SK-N-MC (cell line): ENCODE measurements around the gene SEC31B.

Experiments
- DNase-seq: peaks from one replicate; pipeline ENCODE4 v3.0.0-alpha.2; 2011; ENCODE audit warnings: low read depth, low spot score
- H3K27ac ChIP-seq: fragments of 200-600 bp; sonication (generic); 2 replicates; pipeline ENCODE4 v1.5.1; 2016; ENCODE audit warnings: mixed run types
- H3K36me3 ChIP-seq: fragments of 200-600 bp; sonication (generic); 2 replicates; pipeline ENCODE4 v1.6.1; 2017; ENCODE audit warnings: antibody characterized with exemption, low read length, mixed read lengths; ENCODE audit not compliant: insufficient read depth
- H3K4me3 ChIP-seq: fragments of 200-600 bp; sonication (generic); 2 replicates; pipeline ENCODE4 v1.5.1; 2016
- H3K9ac ChIP-seq: fragments of 200-600 bp; sonication (generic); 2 replicates; pipeline ENCODE4 v1.8.0; 2017; ENCODE audit warnings: mixed run types, mixed read lengths; ENCODE audit not compliant: insufficient read length
- H3K9me3 ChIP-seq: fragments of 200-600 bp; sonication (generic); 2 replicates; pipeline ENCODE4 v1.6.1; 2017; ENCODE audit warnings: low read depth, mild to moderate bottlenecking, antibody characterized with exemption, low read length, moderate library complexity, mixed read lengths
- EZH2 ChIP-seq: fragments of 200-600 bp; sonication (generic); IDR thresholded peaks from one replicate; pipeline ENCODE4 v1.6.1; 2017; ENCODE audit warnings: antibody characterized with exemption
- FOXP2 ChIP-seq: optimal IDR thresholded peaks from 2 replicates; pipeline ENCODE3; 2011; ENCODE audit warnings: mild to moderate bottlenecking, moderate library complexity; ENCODE audit not compliant: insufficient read depth; ENCODE audit errors: extremely low read length, control extremely low read depth
- POLR2AphosphoS5 ChIP-seq: IDR thresholded peaks from 2 replicates; pipeline ENCODE4 v1.6.1; 2012; ENCODE audit warnings: mild to moderate bottlenecking, low read depth, low read length, borderline replicate concordance

SEC31B gene

DNA sequence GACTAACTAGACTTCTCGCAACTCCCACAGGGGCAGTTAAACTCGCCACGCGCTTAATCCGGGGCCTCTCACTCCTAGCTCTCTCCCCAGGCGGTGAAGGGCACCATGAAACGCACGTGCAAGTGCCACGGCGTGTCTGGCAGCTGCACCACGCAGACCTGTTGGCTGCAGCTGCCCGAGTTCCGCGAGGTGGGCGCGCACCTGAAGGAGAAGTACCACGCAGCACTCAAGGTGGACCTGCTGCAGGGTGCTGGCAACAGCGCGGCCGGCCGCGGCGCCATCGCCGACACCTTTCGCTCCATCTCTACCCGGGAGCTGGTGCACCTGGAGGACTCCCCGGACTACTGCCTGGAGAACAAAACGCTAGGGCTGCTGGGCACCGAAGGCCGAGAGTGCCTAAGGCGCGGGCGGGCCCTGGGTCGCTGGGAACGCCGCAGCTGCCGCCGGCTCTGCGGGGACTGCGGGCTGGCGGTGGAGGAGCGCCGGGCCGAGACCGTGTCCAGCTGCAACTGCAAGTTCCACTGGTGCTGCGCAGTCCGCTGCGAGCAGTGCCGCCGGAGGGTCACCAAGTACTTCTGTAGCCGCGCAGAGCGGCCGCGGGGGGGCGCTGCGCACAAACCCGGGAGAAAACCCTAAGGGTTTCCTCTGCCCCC is 37.4 kb downstream of the SEC31B start:
- TF ChIP-seq POLR2AphosphoS5 (no peak), EZH2 (no peak), FOXP2 (no peak)
- no peak overlapping the region for H3K9ac ChIP-seq
- no peaks in the 10 kb centered on the region for H3K36me3 ChIP-seq
- DNase-seq, result no peak
- H3K27ac ChIP-seq, result no peak overlapping the region
- H3K4me3 ChIP-seq, result peak overlapping the region; percentile 63
- H3K9me3 ChIP-seq, result no peaks in the 10 kb centered on the region

DNA sequence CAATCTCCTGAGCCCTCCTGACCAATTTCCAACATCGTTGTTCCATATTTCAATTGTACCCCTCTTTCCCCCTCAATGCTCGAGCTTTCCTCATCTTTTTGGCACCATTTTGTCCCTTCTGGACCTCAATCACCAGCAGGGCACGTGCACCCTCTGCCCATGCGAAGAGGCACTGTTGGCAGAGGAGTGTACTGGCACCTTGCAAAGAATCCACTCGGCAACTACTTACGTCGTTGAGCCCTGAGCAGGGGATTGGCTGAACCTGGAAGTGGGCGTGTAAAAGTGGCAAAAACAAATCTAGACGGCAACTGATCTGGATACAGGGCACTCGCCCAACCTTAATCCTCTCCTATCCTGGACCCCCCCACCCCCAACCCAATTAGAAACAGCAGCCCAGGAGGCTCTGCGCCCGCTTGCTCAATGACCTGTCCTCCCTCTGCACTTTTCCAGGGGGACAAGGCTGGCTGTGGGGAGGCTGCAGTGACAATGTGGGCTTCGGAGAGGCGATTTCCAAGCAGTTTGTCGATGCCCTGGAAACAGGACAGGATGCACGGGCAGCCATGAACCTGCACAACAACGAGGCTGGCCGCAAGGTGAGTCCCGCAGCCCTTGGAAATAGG is 38.1 kb downstream of the SEC31B start:
- Histone ChIP-seq H3K27ac (no peak overlapping the region), H3K9me3 (no peaks in the 10 kb centered on the region), H3K36me3 (no peaks in the 10 kb centered on the region), H3K4me3 (peak overlapping the region; percentile 63), H3K9ac (no peak overlapping the region)
- DNase-seq, result peak; percentile 34
- TF ChIP-seq POLR2AphosphoS5, result no peak

DNA sequence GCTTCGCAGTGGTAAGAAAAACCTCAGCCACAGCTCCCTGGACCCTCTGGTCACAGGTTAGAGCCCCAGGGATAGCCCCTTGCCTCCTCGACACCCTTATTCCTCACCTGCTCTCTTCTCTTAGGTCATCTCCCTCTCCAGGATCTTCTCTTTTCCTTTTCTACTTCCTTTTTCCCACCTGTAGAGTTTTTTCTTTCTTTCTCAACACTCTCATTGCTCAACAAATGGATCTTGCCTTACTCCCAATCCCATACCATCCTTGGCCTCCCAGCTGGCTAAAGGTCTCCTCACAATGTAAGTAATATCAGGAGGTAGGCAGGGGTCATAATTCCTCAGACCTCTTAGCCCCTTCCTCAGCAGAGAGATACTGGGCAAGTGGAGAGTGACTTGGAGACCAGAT is 39.7 kb downstream of the SEC31B start:
- no peak overlapping the region for H3K9ac ChIP-seq
- no peaks in the 10 kb centered on the region for H3K36me3 ChIP-seq
- no peak overlapping the region for H3K27ac ChIP-seq
- H3K9me3 ChIP-seq, result no peaks in the 10 kb centered on the region
- no peak overlapping the region for H3K4me3 ChIP-seq
- no peak for TF ChIP-seq FOXP2
- TF ChIP-seq POLR2AphosphoS5, result no peak
- no peak for TF ChIP-seq EZH2
- no peak for DNase-seq

DNA sequence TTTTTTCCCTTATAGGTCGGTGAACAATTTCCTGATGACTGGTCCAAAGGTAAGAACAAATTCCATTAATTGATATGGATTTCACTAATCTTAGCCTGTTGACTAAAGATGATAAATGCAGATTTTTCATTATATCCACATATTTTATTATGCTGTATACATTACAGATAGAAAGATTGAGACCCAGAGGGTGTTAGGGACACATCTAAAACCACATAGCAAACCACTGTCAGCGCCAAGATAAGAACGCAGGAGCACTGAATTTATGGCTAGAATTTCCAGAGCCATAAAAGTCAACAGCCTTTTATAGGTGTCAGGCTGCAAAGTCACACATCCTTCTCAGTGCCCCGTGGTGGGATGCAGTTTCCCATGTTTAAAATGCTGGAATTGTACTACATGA is 40.6 kb downstream of the SEC31B start:
- no peak for DNase-seq
- no peak overlapping the region for H3K4me3 ChIP-seq
- no peak overlapping the region for H3K9ac ChIP-seq
- TF ChIP-seq FOXP2, result no peak
- no peak for TF ChIP-seq POLR2AphosphoS5
- TF ChIP-seq EZH2, result no peak
- no peaks in the 10 kb centered on the region for H3K9me3 ChIP-seq
- no peaks in the 10 kb centered on the region for H3K36me3 ChIP-seq
- H3K27ac ChIP-seq, result no peak overlapping the region

DNA sequence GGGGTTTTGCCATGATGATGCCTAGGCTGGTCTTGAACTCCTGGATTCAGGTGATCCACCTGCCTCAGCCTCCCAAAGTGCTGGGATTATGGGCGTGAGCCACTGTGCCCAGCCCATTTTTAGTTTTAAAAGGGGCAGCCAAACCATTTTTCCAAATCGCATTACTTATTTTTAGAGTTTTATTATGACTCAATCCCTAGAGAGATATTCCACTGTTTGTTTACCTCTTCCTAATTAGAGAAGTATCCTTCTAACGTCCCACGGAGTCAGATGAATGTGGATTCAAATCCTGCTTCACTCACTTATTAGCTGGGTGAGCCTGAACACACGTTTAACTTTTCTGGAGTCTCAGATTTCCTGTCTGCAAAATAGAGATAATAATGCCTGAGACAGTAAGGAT is 41.7 kb downstream of the SEC31B start:
- Histone ChIP-seq H3K27ac (no peak overlapping the region), H3K36me3 (no peaks in the 10 kb centered on the region), H3K4me3 (no peak overlapping the region), H3K9me3 (no peaks in the 10 kb centered on the region), H3K9ac (no peak overlapping the region)
- no peak for TF ChIP-seq POLR2AphosphoS5
- TF ChIP-seq EZH2, result no peak
- no peak for TF ChIP-seq FOXP2
- DNase-seq, result no peak

DNA sequence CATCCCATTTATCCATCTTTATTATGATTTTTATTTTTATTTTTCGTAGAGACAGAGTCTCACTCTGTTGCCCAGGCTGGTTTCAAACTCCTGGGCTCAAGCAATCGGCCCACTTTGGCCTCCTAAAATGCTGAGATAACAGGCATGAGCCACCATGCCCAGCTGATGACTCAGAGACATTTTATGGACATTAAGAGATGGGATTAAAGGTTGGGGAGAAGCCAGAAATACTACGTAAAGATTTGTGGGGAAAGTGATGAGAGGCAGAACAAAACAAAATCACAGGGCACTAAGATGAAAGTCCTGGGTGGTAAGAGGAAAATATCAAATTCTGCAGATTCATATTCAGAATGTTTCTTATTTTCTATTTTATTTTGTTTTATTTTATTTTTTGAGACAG is 49.3 kb downstream of the SEC31B start:
- no peak overlapping the region for H3K4me3 ChIP-seq
- H3K36me3 ChIP-seq, result no peaks in the 10 kb centered on the region
- H3K9ac ChIP-seq, result no peak overlapping the region
- TF ChIP-seq POLR2AphosphoS5, result no peak
- no peak for TF ChIP-seq EZH2
- TF ChIP-seq FOXP2, result no peak
- DNase-seq, result no peak
- H3K27ac ChIP-seq, result no peak overlapping the region
- H3K9me3 ChIP-seq, result no peaks in the 10 kb centered on the region

DNA sequence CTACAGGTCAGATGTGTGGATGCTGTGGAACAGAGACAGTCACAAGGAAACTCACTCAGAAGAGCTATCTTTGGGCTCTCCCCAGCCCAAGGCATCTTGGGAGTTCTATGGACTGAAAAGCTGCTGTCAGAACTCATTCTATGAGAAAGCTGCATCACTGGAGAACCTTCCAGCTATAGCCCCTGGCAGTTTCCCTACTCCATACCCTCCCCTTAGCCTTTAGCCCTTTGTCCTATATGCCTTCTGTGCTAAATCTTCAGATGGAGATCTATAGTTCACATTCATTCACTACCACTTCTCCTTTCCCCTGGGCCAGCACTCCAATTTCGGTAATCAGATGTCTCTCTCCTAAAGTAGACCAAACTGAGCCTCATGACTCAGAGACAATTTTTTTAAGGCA is 49.9 kb downstream of the SEC31B start:
- no peak overlapping the region for H3K27ac ChIP-seq
- H3K9ac ChIP-seq, result no peak overlapping the region
- no peak for DNase-seq
- H3K36me3 ChIP-seq, result no peaks in the 10 kb centered on the region
- H3K9me3 ChIP-seq, result no peaks in the 10 kb centered on the region
- H3K4me3 ChIP-seq, result no peak overlapping the region
- TF ChIP-seq EZH2 (no peak), POLR2AphosphoS5 (no peak), FOXP2 (no peak)

DNA sequence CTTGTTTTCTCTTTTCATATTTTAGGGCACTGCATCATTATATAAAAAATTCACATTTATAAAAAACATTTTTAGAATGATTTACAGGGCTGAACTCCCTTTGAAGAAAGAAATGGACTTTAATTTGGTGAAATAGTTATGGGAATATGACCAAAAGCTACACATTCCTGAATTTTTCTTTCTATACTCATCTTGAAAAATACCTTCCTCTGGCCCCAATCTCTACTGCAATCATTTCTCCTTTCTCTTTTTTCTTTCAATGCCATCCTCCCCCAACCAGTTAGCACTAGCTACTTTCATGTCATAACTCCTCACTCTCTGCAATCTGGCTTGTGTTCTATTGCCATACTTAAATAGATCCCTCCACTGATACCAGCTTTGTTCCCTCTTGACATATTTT is 50.7 kb downstream of the SEC31B start:
- Histone ChIP-seq H3K9ac (no peak overlapping the region), H3K27ac (no peak overlapping the region), H3K4me3 (no peak overlapping the region), H3K36me3 (no peaks in the 10 kb centered on the region), H3K9me3 (no peaks in the 10 kb centered on the region)
- no peak for DNase-seq
- no peak for TF ChIP-seq FOXP2
- TF ChIP-seq EZH2, result no peak

DNA sequence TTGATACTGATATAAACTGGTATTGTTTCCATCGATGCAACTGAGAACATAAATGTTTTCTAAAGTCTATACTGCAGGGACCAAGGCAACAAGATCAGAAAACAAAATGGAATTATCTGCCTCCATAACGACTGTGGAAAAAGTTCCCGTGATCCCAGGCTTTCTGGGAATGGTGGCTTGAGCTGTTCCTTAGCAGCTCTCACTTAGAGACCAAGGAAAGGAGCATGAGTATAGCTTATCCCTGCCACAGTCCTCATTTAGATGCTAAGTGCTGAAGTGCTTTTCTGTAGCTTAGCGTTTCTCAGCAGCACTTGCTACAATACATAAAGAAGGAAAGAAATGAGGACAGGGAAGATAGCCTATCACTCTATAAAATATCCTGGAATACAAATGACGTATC is 51.3 kb downstream of the SEC31B start:
- DNase-seq, result no peak
- Histone ChIP-seq H3K27ac (no peak overlapping the region), H3K4me3 (no peak overlapping the region), H3K36me3 (no peaks in the 10 kb centered on the region), H3K9ac (no peak overlapping the region), H3K9me3 (no peaks in the 10 kb centered on the region)
- TF ChIP-seq EZH2, result no peak
- TF ChIP-seq FOXP2, result no peak
- no peak for TF ChIP-seq POLR2AphosphoS5
